Esophagus squamous epithelium (tissue), 5 donors: ENCODE data around the gene LPIN1. TPM values are rescaled to one million over a fixed set of nuclear protein-coding genes. Genes with fewer than 3 reads are reported as not detected.

Experiments used
- DNase-seq: peaks from one replicate; lab custom pipeline; 2025; lab: John Stamatoyannopoulos, UW
- H3K27ac ChIP-seq, 4 donors: fragments of 200-600 bp; sonication (generic); one replicate each; pipeline ENCODE4 v1.5.1; 2016 to 2019; ENCODE audit warnings: mild to moderate bottlenecking in 1 of 4
- H3K27me3 ChIP-seq, 4 donors: fragments of 200-600 bp; sonication (generic); 1 replicate in 3 of 4; 2 replicates in 1 of 4; pipeline versions ENCODE4 v1.5.1 to v1.6.0; 2017 to 2021; ENCODE audit warnings: antibody characterized with exemption in 1 of 4
- H3K36me3 ChIP-seq, 3 donors: fragments of 200-600 bp; sonication (generic); one replicate each; pipeline ENCODE4 v1.5.1; 2016 to 2019
- H3K4me1 ChIP-seq, 3 donors: fragments of 200-600 bp; sonication (generic); one replicate each; pipeline ENCODE4 v1.5.1; 2017 to 2019
- H3K4me3 ChIP-seq, 4 donors: fragments of 200-600 bp; sonication (generic); 1 replicate in 3 of 4; 2 replicates in 1 of 4; pipeline ENCODE4 v1.5.1; 2016 to 2019; ENCODE audit warnings: mild to moderate bottlenecking in 2 of 4, moderate library complexity in 1 of 4
- H3K9me3 ChIP-seq, 3 donors: fragments of 200-600 bp; sonication (generic); one replicate each; pipeline ENCODE4 v1.5.1; 2016 to 2019
- POLR2A ChIP-seq, 4 donors: fragments of 450-650 bp; IDR thresholded peaks; one replicate each; pipeline ENCODE4 v1.6.1; 2017; ENCODE audit warnings: antibody characterized with exemption in 4 of 4, mild to moderate bottlenecking in 4 of 4, moderate library complexity in 3 of 4
- WGBS, 2 donors: methylation state at CpG; one replicate each; pipeline ENCODE4 v1.1.5; 2018; 5-methylcytosine and 5-hydroxymethylcytosine counted together
- intact Hi-C: fragments of 100-400 bp; cut with DNase I; formaldehyde crosslinking; loops from one replicate; pipeline ENCODE4 v1.15.0; 2022
- total RNA-seq, 4 donors: library from RNA; depleted of rRNA; stranded (reverse); fragments of >200 nt; gene quantifications; one replicate each; pipeline ENCODE4 v1.1.0, GENCODE V29; 2016
- TF ChIP-seq, protein P1 (sequence below), 6 experiments: fragments of 450-650 bp in 4 of 6; fragments of 200-600 bp in 2 of 6; sonication (generic) in 2 of 6; IDR thresholded peaks; one replicate each; pipeline ENCODE4 v1.5.1; 2016 to 2019; ENCODE audit warnings: antibody characterized with exemption in 6 of 6, mild to moderate bottlenecking in 4 of 6, moderate library complexity in 4 of 6
- donor health status: DM: yes; HTN: yes; CAD: no.

The LPIN1 gene
- total RNA-seq, 4 donors from 2014 or later: 16.9 to 80.9 (median 39.7) TPM

- Histone ChIP-seq H3K4me1 (peaks cover 0 to 8% (median 0%) of the 10 kb centered on the region in 3 donors), H3K27ac (no peak overlapping the region), H3K36me3 (peaks cover 10 to 38% (median 11%) of the 10 kb centered on the region in 3 donors), H3K9me3 (no peaks in the 10 kb centered on the region), H3K4me3 (no peak overlapping the region), H3K27me3 (no peaks in the 10 kb centered on the region)
- no peak for DNase-seq
- 90 to 93% methylated on average over 9 to 14 of the region's 14 CpGs for WGBS, 2 donors
- intact Hi-C loops: no loop called here
- TF ChIP-seq, protein P1, sequence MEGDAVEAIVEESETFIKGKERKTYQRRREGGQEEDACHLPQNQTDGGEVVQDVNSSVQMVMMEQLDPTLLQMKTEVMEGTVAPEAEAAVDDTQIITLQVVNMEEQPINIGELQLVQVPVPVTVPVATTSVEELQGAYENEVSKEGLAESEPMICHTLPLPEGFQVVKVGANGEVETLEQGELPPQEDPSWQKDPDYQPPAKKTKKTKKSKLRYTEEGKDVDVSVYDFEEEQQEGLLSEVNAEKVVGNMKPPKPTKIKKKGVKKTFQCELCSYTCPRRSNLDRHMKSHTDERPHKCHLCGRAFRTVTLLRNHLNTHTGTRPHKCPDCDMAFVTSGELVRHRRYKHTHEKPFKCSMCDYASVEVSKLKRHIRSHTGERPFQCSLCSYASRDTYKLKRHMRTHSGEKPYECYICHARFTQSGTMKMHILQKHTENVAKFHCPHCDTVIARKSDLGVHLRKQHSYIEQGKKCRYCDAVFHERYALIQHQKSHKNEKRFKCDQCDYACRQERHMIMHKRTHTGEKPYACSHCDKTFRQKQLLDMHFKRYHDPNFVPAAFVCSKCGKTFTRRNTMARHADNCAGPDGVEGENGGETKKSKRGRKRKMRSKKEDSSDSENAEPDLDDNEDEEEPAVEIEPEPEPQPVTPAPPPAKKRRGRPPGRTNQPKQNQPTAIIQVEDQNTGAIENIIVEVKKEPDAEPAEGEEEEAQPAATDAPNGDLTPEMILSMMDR (IDR thresholded peaks at IDR 0.05): no peak
- no peak for TF ChIP-seq POLR2A (IDR thresholded peaks at IDR 0.05)
These were observed 15.6 kb downstream of the LPIN1 start for GRCh38 chr2:11762031-11762430.

DNA sequence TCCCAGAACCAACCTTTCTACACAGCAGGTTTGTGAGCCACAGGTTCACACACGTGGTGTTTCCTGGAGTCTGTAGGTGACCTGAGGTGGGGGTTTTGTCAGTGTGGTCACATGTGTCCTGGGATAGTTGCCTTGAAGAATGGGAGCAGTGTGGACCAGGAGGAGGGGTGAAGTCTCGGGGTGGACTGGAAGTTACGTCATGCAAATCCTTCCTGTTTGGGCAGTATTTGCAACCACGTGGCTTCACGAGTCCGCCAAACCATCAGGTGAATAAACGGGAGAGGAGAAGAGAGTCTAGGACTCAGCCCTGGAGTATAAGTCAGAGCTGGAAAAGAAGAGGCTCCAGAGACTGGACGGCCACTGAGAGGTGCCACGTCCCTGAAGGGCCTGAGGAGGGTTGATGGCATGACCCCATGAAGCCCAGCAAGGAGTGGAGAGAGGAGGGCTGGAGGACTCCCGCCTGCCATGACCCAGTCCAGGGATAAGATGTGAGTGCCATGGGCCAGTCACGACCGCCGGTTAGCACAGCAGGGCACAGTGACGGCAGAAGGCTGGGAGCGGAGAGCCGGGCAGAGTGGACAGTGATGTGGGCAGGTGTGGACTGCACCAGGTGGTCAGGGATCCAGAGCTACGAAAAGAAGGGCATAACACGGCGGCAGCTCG is 16.5 kb downstream of the LPIN1 start:
- Histone ChIP-seq H3K9me3 (no peaks in the 10 kb centered on the region), H3K4me1 (peaks cover 0 to 5% (median 0%) of the 10 kb centered on the region in 3 donors), H3K27me3 (no peaks in the 10 kb centered on the region), H3K4me3 (no peak overlapping the region), H3K36me3 (peaks cover 10 to 47% (median 11%) of the 10 kb centered on the region in 3 donors), H3K27ac (no peak overlapping the region)
- intact Hi-C loops: no loop called here
- WGBS, 2 donors: 73 to 85% methylated on average over 13 to 20 of the region's 20 CpGs
- no peak for DNase-seq
- TF ChIP-seq POLR2A (IDR thresholded peaks at IDR 0.05): no peak
- TF ChIP-seq, protein P1 (IDR thresholded peaks at IDR 0.05): no peak

GRCh38 chr2:11764359-11764758 is 17.9 kb downstream of the LPIN1 start:
- Histone ChIP-seq H3K4me1 (peaks cover 0 to 5% (median 0%) of the 10 kb centered on the region in 3 donors), H3K27me3 (no peaks in the 10 kb centered on the region), H3K9me3 (no peaks in the 10 kb centered on the region), H3K36me3 (peaks cover 10 to 60% (median 11%) of the 10 kb centered on the region in 3 donors), H3K4me3 (no peak overlapping the region), H3K27ac (no peak overlapping the region)
- TF ChIP-seq, protein P1 (IDR thresholded peaks at IDR 0.05): no peak
- TF ChIP-seq POLR2A (IDR thresholded peaks at IDR 0.05): no peak
- DNase-seq: no peak
- intact Hi-C loops: no loop called here
- WGBS, 2 donors: 78 to 81% methylated on average over 3 to 4 of the region's 4 CpGs

DNA sequence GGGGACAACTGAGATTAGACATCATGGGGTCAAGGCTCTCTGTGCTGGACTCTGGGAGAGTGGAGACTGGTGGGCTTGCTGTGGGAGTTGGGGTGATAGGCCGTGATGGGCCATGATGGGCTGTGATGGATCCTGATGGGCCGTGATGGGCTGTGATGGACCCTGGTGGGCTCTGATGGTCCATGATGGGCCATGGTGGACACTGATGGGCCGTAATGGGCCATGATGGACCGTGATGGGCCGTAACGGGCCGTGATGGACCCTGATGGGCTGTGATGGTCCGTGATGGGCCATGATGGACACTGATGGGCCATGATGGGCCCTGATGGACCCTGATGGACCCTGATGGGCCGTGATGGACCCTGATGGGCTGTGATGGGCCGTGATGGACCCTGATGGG is 18.5 kb downstream of the LPIN1 start:
- Histone ChIP-seq H3K27ac (no peak overlapping the region), H3K4me1 (peaks cover 0 to 5% (median 0%) of the 10 kb centered on the region in 3 donors), H3K36me3 (peaks cover 11 to 64% (median 14%) of the 10 kb centered on the region in 3 donors), H3K9me3 (no peaks in the 10 kb centered on the region), H3K27me3 (no peaks in the 10 kb centered on the region), H3K4me3 (no peak overlapping the region)
- intact Hi-C loops: no loop called here
- WGBS, 2 donors: 94 to 100% methylated on average over 3 to 8 of the region's 10 CpGs
- TF ChIP-seq, protein P1 (IDR thresholded peaks at IDR 0.05): no peak
- no peak for TF ChIP-seq POLR2A (IDR thresholded peaks at IDR 0.05)
- DNase-seq: no peak

- intact Hi-C loops: no loop called here
- TF ChIP-seq, protein P1 (IDR thresholded peaks at IDR 0.05): no peak
- TF ChIP-seq POLR2A (IDR thresholded peaks at IDR 0.05): no peak
- Histone ChIP-seq H3K36me3 (peaks cover 11 to 70% (median 15%) of the 10 kb centered on the region in 3 donors), H3K4me3 (no peak overlapping the region), H3K27ac (no peak overlapping the region), H3K9me3 (no peaks in the 10 kb centered on the region), H3K27me3 (no peaks in the 10 kb centered on the region), H3K4me1 (peaks cover 0 to 5% (median 0%) of the 10 kb centered on the region in 3 donors)
- DNase-seq: no peak
- whole genome bisulfite sequencing, 2 donors: 94 to 100% methylated on average over 5 to 7 of the region's 13 CpGs
These were observed 19.1 kb downstream of the LPIN1 start for GRCh38 chr2:11765501-11765900.
